ENCODE results near the gene CMKLR1.

CMKLR1 gene, protein sequence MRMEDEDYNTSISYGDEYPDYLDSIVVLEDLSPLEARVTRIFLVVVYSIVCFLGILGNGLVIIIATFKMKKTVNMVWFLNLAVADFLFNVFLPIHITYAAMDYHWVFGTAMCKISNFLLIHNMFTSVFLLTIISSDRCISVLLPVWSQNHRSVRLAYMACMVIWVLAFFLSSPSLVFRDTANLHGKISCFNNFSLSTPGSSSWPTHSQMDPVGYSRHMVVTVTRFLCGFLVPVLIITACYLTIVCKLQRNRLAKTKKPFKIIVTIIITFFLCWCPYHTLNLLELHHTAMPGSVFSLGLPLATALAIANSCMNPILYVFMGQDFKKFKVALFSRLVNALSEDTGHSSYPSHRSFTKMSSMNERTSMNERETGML

DNA sequence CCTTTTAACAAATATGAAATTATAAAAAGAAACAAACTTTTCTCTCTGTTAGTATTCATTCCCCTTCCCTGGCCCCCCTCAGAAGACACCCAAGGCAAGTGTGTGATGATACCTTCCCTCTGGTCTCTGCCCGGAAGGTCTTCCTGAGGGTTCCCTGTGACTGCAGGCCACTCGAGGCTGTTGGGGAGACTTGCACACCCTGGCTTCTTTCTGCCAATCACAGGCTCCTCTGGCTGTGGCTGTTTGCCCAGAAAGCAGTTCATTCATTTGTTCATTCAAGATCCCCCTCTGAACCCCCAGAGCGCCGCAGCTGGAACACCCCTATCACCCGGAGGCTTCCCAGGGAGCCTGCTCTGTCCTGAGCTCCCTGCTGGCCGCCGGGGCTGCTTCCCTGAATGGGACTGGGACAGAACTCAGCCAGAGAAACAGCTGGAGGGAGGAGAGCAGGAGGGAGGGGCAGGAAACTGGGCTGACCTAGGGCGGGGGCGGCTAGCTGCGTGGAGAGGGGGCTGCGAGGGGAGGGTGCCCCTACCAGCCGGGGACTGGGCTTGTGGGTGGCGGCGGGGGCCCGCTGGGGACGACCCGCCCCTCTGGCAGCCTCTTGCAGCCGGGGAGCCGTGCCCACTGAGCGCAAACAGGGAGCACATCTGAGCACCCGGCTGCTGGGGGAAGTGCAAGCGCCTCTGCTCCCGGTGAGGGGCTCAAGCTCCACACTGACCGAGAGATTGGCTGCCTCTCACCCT lies at the start of gene CMKLR1:
Gene CMKLR1, minus strand, starts transcription at position 397 of the 743 bp plus-strand sequence. CDS start 45,720 bp downstream, outside the sequence.
- no peak for DNase-seq

DNA sequence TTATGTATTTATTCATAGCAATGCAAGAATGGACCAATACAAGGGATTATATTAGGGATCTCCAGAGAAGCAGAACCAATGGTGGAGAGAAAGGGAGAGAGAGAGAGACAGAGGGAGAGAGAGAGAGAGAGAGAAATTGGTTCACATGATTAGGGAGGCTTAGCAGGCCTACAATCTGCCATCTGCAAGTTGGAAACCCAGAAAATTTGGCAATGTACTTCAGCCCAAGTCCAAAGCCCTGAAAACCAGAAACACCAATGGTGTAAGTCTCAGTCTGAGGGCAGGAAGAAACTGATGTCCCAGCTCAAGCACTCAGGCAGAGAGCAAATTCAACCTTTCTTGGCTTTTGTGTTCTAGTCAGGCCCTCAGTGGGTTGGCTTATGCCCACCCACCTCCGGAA lies 48.7 kb upstream of the CMKLR1 start:
- no peak for DNase-seq

DNA sequence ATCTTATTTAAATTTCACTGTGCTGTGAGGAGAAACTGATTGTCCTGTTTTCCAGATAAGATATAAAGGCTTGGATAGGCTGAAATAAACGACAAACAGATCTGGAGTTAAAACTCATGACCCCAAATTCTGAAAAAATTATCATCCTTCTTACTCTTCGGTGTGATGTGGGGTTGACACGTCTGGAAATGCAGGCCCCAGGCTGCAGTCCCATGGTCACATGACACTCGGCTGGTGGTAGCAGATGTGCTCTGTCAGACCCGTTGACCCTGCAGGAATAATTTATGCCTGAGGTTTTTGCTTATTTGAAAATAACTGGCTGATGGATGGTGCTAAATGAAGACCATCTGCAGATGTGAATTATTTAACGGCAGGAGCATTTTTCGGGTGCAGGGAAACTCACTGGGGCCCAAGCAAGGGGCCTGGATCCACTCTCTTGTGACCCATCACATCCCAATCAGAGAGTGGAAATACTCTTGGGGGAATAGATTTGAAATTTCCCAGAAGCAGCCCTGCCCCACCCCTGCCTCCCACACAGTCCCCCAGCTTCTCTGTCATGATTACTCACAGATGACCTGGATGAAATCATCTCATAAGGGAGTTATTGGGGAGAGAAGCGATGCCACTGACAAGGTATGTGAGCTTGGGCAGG lies 47.7 kb upstream of the CMKLR1 start:
- no peak for DNase-seq

DNA sequence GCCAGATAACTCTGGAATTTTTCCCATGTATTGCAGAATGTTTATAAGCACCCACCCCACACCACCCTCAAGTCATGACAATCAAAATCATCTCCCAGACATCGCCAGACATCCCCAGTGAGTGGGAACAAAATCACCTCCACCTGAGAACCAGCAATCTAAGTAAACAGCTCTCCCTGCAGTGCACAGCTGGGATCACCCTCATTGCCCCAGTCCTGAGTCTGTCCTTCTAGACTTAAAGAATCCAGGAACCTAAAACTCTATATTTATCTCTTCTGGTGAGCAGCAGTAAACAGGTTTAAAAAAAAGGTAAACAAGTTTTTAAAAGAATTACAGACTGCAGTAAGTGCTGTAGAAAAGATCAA lies 43.3 kb upstream of the CMKLR1 start:
- no peak for DNase-seq

DNA sequence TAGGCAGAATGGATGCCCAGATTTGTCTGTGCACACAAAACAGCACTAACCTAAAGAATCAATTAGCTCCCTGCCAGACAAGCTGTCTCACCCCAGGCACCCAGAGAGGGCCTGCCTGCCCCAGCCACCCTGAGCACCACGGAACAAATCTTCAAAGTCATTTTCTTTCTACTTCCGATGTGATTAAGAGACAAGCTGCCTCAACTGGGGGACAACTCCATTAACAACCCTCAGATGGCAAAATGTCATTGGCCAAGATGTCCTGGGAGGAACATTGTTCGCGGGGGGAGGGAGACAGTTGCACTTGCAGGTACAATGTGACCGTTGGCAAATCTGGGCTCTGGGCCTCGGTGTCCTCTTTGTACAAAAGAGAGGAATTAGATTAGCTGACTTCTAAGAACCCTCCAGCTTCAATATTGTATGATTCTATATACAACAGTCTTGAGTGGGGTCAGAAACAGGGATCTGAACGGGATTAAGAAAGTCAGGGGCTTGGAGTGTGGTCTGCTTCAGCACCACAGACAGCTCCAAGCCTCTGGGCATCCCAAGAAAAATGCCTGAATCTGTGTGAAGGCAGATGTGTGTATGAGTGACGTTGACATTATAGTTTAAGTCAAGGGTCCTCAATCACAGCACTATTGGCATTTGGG lies 42.8 kb upstream of the CMKLR1 start:
- no peak for DNase-seq

DNA sequence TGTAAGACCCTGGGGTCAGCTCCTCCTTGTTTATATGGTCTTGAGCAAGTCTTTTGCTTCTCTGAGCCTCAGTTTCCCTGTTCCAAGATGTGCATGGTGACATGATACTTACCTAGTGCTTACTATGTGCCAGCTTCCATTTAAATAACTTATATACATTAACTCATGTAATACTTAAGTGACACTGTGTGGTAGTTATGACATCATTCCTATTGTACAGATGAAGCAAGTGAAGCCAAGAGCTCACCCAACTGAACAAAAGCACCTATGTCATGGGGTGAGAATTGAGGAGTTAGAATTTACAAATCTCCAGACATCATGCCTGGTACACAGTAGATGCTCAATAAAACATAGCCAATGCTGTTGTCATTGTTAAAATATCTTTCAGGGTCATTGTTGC lies 41.3 kb upstream of the CMKLR1 start:
- no peak for DNase-seq

DNA sequence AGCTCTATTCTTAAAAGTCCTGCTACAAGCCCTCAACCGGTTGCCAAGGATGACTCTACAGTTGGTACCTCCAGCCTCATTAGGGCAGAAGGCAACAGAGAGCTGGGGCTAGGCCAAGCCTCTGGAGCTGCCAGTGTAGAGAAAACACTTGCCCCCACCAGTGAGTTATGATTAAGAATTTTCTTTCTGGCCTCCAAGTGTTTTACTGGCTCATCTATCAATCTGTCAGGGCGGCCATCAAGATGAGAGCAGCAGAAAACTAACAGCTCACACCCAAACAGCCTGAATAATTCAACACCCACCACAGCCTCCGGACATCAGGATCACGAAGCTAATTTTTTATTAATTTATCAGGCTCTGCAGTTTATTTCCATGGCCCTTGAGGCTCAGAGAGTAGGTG lies 40.7 kb upstream of the CMKLR1 start:
- no peak for DNase-seq

DNA sequence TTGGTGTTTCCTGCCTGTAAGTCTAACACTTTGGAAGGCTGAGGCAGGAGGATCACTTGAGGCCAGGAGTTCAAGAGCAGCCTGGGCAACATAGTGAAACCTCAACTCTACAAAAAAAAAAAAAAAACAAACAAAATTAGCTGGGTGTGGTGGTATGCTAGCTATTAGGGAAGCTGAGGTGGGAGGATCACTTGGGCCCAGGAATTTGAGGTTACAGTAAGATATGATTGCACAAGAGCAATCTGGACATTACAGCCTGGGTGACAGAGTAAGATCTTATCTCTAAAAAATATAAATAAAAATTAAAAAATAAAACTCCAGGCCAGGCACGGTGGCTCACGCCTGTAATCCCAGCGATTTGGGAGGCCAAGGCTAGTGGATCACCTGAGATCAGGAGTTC lies 39.8 kb upstream of the CMKLR1 start:
- DNase-seq = no peak

DNA sequence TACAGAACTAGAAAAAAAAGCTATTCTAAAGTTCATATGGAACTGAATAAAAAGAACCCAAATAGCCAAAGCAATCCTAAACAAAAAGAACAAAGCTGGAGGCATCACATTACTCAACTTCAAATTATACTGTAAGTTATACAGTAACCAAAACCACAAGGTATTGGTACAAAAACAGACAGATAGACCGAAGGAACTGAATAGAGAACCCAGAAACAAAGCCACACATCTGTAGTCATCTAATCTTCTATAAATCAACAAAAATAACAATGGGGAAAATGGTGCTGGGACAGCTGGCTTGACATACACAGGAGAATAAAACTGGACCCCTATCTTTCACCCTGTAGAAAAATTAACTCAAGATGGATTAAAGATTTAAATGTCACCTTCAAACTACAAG lies 38.1 kb upstream of the CMKLR1 start:
- no peak for DNase-seq

DNA sequence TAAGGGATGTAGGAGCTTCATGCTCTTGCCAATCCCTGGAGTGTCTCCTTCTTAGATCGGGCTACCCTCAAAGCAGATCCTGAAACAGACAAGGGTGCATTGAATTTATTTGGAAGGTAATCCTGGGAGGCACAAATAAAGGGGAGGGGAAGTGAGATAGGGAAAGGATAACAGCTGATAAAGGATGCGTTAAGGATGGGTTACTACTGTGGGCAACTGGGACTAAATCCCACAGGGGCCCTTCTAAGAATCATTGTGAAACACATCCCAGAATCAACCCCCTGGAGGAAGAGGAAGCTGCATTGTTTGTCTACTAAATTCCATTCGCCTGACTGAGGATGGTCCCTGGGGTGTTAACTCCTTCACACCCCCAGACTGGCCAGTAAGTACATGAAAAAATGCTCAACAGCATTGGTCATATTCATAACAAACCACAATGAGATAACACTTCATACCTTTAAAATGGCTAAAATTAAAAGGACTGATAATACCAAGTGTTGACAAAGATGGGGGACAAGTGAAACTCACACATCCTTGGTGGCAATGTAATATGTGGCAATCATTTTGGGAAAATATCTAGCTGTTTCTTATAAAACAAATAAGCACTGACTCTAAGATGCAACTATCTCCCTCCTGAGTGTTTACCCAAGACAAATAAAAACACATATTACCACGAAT lies 37.0 kb upstream of the CMKLR1 start:
- DNase-seq = no peak

DNA sequence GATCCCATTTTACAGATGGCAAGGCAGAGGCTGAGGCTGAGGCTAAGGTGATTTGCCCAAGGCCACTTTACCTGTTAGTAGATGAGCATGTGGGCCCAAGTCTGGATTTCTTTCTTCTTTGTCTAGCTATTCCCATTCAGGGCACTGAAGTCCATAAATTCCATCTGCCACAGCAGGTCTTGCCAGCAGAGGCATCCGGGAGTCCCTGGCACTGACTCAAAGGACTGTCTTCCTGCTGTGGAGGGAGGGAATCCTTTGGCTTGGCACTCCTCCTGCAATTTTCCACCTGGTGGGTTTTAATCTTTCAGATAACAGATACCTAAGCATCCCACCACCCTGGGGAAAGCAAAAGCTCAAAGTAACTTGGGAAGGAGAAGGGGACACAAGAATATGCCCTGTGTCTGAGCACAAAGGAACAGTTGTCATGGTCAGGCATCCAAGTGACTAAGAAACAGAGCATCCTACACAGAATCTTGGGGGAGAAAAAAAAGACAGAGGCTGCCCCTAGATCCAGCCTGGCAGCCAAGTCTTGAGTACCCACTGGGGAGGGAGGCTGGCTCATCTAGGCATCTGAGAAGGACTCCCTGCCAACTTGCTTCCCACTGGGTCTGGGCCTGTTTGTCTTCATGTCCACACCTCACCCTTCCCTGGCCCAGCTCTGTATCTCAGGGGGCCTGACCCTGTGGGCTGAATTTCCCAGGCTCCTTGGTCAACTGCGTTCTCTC lies 35.6 kb upstream of the CMKLR1 start:
- no peak for DNase-seq

DNA sequence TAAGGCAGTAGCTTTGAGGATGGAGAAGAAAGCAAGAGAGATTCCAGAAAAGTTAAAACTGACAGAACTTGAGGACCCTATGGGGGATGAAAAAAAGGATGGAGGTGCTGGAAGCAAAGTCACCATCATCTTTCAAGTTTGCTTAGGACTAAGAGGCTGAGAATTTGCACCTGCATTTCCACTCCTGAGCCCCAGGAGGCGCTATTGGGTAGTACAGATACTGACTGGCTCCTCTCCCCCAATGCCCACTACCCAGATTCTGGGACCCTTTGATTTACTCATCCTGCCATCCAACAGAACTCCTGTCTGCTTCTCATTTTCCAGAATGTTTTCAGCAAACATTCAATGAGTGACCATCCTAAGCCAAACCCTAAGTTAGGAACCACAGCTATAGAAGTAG lies 34.0 kb upstream of the CMKLR1 start:
- DNase-seq = no peak

DNA sequence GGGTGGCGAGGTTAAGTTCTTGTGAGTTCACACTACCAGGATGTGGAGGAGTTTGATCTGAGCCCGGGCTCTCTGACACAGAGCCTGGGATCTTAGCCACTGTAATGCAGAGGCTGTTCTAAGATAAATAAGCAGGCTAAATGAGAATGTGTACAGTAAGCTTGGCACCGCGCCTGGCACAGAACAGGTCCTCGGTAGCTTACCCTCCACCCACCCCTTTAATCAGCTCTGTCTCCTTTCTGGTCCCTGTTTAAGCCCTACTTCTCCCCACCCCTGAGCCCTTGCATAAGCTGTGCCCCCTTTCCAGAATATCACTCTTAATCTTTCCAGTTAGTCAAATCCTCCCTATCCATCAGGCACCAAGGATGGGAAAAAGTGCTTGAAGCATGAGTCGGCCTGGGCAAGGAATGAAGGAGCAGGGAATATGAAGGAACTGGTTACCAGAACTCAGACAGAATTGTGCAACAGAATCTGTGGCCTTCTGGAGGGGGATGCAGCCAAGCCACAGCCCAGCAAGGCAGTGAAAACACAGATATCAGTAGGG lies 32.8 kb upstream of the CMKLR1 start:
- no peak for DNase-seq

DNA sequence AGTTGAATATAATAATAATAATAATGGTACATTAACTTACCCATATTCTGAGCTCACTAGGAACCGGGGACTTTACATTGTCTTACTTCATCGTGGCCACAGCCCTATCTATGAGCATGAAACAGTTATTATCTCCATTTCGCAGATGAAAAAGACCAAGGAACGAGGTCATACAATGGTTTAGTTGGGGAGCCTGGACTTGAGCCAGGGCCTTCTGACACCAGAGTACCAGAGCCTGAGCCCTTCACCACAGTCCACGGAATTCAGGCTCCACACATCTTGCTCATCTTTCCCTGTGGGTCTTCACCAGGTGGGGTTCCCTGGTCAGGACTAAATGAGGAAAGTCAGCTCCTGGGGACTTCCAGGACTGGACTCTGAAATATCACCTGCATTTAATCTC lies 31.3 kb upstream of the CMKLR1 start:
- no peak for DNase-seq

DNA sequence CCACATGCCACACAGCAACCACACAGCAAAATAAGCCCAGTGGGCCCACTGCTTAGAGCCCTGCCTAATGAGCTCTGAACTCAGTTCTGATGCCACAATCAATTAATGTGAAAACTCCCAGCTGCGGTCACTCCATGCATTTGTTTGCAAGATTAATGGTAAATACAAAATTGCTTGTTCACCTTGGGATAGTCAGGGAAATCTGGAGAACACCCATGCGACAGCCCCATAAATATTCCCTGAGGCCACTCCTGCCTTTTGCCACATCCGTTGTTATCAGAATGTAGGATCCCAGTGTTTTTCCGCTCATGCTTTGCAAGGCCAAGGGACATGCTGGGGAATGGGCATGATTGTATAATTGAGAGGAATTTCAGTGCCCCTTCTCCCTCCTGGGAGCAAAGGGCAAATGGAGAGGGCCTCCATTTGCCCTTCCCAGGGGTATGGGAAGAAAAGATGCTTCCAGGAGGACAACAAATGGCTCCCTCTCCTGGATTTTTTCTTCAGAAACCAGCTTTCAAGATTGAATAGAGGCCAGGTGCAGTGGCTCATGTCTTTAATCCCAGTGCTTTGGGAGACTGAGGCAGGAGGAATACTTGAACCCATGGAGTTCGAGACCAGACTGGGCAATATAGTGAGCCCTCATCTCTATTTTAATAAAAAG lies 30.8 kb upstream of the CMKLR1 start:
- DNase-seq = no peak

DNA sequence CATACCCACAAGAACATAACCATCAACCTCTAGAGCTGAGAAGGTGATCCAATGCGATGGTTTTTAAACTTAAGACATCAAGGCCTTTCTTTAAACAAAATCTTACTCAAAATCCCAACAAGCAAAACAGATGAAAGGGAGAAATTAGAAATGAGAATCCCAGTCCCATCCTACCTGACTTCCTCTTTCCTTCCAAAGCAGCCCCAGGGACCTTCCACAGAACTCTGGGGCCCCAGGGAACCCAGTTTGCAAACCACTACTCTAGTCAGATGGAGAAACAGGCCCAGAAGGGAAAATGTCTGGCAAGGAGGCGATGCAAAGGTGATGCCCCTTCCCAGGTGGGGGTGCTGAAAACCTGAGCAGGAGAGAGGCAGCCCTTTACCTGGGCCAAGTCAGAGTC lies 29.0 kb upstream of the CMKLR1 start:
- DNase-seq = no peak

DNA sequence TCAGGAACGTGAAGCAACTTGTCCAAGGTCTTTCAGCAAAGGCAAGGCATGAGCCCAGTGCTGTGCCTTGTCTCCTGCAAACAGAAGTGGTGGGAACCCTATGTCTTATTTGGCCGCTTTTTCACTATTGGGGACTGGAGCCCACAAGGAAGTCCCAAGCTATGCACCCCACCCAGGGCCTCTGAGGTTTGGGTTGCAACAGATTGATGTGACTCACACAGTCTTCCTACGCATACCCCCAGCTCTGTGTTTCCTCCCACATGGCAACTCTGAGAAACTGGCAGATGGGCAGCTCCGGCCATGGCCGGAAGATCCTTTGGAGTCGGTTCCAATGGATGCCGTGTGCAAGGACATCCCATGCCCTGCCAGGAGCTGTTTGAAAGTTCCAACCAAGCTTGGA lies 28.3 kb upstream of the CMKLR1 start:
- DNase-seq = no peak

DNA sequence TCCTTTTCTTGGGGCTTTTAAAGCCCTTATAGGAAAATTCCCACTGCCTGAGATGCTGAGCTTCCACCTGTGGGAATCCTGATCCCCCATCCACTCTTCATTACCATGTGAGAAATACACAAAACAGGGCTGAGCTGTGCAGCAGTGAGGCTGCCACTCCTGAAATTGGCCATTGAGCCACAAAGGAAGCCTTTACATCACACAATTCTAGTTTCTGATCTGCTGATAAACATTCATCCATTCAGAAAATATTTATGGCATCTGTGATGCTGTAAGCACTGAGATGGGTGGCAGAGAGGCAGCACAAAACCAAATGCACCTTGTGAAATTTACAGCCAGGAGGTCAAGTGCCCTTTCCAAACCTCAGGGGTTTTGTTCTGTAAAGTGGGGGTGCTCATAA lies 26.2 kb upstream of the CMKLR1 start:
- no peak for DNase-seq

DNA sequence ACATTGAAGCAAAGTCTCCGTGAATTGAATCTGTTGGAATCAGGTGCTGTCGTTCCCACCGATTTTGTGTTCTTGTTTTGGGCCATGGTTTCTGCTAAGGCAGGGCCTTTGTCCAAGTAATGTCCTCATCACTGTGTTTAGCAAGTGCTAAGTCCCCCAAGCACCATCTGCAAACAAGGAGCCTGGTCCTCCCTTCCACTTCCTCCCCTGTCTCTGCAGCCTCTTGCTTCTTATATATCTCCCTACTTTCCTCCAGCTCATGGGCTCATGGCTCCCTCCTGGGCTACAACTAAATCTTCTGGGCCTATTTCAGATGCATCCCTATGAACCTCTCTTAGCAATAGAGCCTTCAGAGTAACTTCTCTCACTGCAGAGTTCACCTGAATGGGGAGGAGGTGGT lies 25.8 kb upstream of the CMKLR1 start:
- DNase-seq = no peak

DNA sequence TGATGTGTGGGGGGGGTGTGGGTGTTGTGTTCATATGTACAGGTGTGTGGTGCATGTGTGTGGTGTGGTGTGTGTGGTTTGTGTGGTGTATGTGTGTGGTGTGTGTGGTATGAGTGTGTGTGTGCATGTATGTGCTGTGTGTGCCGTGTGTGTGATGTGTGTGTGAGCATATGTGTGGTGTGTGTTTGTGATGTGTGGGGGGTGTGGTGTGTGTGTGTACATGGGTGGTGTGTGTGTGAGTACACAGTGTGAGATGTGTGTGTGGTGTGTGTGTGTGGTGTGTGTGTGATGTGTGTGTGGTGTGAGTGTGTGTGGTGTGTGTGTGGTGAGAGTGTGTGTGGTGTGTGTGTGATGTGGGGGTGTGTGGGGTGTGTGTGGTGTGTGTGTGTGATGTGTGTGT lies 24.5 kb upstream of the CMKLR1 start:
- DNase-seq = no peak

DNA sequence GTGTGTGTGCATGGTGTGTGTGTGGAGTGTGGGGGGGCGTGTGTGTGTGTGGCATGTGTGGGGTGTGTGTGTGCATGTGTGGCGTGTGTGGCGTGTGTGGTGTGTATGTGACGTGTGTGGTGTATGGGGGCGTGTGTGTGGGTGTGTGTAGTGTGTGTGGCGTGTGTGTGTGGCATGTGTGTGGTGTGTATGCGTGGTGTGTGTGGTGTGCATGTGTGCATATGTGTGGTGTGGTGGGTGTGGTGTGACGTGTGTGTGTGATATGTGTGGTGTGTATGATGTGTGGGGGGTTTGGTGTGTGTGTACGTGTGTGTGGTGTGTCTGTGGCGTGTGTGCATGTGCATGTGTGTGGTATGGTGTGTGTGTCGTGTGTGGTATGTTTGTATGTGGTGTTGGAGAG lies 24.1 kb upstream of the CMKLR1 start:
- no peak for DNase-seq

Data from CD4-positive, alpha-beta T cell treated with Interleukin-17A for 4 hours (primary cell).